ENCODE results near the gene OSBP2.

The OSBP2 gene

DNA sequence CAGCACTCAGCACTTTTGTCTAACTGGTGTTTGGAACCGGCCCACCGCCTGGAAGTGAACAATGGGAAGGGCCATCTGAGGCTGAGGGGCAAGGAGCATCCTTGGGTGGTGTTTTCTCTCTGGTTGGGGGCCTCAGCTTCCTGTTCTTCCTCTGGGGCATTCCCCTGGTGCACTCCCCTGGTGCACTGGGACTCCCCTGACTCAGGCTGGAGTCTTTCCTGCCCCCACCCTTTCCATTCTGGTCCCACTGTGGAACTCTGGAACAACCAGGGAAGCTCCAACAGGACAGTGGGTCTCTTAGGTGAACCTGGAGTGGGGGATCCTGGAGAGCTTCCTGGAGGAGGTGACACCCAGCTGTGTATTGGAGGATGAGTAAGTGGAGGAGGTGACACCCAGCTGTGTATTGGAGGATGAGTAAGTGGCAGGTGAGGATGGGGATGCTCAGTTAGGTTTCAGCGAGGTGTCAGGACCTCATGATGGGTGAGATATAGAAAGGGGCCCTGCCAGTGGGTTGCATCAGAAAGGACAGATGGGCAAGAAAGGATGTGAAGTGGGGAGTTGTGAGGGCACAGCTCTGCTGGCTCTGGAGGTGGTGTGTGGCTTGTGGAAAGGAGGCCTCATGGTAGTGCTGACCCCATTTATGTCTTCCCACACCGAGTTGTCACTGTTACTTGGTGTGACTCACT is 132.1 kb downstream of the OSBP2 start:
- ChIA-PET CTCF (interaction anchor here (0.6 kb wide), 1 partner anchor 630 kb away, joined by 4 read pairs; no protein-coding TSS in a partner anchor), POLR2A (no interaction called here)
- no peak for DNase-seq (ENCODE audit: extremely low spot score)
- no peak for TF ChIP-seq ELF4 (IDR thresholded peaks at IDR 0.05)
- no peak for TF ChIP-seq SUZ12 (IDR thresholded peaks at IDR 0.05)
- no peak for TF ChIP-seq FOXM1 (IDR thresholded peaks at IDR 0.05; ENCODE audit: borderline replicate concordance)

DNA sequence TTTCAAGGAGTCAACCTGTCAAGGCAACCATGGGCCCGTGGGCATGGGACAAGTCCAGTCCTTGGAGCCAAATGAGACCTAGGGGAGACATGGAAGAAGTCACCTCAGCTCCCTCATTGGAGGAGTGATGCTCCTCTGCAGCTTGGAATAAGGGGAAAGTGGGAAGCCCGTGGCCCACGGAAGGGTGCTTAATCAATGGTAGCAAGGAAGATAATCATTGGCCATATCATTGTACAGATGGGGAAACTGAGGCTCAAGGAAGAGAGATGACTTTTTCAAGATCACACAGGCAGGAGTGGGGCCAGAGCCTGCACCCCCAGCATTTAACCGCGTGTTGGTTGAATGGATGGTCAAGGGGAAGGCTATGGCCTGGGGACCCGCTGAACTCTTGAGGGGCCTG is 133.0 kb downstream of the OSBP2 start:
- ChIA-PET POLR2A (no interaction called here), CTCF (no interaction called here)
- TF ChIP-seq ZNF384 (IDR thresholded peaks at IDR 0.05) (no peak), LEF1 (IDR thresholded peaks at IDR 0.05; ENCODE audit: borderline replicate concordance) (no peak), HDGF (IDR thresholded peaks at IDR 0.05; ENCODE audit: borderline replicate concordance) (no peak), FOXK2 (IDR thresholded peaks at IDR 0.05) (no peak), CTBP1 (IDR thresholded peaks at IDR 0.05; ENCODE audit: borderline replicate concordance) (no peak)
- DNase-seq (ENCODE audit: extremely low spot score): no peak

DNA sequence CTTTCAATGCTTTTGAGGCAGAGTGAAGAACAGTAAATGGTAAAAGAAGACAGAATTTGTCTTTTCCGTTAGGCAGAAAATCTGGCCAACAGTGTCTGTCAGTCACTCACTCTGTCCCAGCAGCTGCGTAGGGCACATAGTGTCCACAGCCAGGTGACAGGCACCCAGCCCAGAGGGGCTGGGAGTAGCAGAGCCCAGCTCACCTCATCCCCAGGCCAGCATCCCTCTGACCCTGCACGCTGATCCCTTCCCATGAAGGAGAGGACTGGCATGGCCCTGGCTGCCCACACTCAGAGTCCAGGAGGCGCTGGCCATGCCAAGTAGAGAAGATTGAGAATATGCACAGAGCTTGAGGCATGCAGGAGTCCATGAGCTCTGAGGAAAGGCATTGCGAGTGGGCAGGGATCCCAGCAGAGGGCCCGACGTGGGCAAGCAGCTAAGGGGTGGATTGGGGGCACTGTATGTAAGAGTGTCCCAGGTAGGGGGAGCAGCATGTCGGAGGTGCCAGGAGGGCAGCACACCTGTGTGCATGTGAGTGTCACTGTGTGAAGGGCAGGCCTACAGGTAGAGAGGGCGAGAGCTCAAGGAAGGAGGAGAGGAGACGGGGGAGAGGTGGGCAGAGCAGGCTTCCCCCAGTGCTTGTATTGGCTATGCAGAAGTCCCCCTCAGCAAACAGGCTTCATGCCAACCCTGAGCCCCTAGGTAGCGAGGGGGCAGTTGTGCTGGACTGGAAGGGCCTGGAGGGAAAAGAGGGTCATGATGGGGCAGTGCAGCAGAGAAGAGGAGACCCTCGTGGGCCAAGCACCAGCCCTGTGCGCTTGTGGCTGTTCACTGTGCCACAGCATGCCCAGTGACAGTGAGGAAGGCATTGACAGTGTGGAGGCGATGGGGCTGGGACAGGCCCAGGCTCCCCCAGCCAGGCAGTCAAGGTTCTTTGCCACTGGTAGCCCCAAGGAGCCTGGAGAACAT is 133.8 kb downstream of the OSBP2 start:
- CTCF ChIA-PET: interaction anchor here (0.5 kb wide), 1 partner anchor 49 kb away, joined by 3 read pairs; no protein-coding TSS in a partner anchor
- TF ChIP-seq SUZ12 (IDR thresholded peaks at IDR 0.05) (no peak), LEF1 (IDR thresholded peaks at IDR 0.05; ENCODE audit: borderline replicate concordance) (no peak), FOXA1 (IDR thresholded peaks at IDR 0.05) (no peak), FOXK2 (IDR thresholded peaks at IDR 0.05) (no peak), L3MBTL2 (conservative IDR thresholded peaks at IDR 0.05) (no peak), ELF4 (IDR thresholded peaks at IDR 0.05) (no peak)
- TF ChIP-seq, protein P1, sequence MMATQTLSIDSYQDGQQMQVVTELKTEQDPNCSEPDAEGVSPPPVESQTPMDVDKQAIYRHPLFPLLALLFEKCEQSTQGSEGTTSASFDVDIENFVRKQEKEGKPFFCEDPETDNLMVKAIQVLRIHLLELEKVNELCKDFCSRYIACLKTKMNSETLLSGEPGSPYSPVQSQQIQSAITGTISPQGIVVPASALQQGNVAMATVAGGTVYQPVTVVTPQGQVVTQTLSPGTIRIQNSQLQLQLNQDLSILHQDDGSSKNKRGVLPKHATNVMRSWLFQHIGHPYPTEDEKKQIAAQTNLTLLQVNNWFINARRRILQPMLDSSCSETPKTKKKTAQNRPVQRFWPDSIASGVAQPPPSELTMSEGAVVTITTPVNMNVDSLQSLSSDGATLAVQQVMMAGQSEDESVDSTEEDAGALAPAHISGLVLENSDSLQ (IDR thresholded peaks at IDR 0.05): no peak
- POLR2A ChIA-PET: no interaction called here
- DNase-seq (ENCODE audit: extremely low spot score): no peak

DNA sequence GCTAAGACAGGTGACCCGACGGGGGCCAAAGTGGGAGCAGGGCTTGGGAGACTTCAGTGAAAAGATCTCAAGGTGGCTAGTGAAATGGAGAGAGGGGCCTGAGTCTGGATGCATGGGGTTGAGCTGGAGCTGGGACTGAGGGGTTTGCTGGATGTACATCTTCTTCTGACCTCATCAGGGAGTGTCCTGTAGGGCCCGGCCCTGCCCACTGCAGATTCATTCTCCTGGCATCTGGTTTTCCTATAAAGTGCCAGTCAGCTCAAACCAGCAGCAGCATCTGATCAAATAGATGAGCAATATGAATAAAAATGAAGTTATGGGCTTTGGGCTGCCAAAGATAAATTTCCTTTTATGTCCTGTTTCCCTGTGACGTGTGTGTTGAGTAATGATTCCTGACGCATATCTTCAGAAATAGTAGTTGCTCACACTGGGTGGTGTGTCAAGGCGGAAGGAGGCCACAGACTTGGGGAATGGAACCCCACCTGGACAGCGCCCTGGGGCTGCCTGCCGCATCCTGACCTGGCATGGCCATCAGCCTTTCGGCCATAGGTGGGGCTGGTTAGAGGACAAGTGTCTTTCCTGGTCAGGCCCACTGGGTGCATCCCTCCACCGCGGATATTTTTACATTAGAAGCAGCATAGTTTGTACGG is 135.4 kb downstream of the OSBP2 start:
- ChIA-PET POLR2A (no interaction called here), CTCF (no interaction called here)
- no peak for DNase-seq (ENCODE audit: extremely low spot score)
- TF ChIP-seq, protein P1 (IDR thresholded peaks at IDR 0.05): no peak
- TF ChIP-seq BHLHE40 (IDR thresholded peaks at IDR 0.05; ENCODE audit: borderline replicate concordance): no peak
- TF ChIP-seq ARNT (IDR thresholded peaks at IDR 0.05): no peak
- no peak for TF ChIP-seq FOXM1 (IDR thresholded peaks at IDR 0.05; ENCODE audit: borderline replicate concordance)
- TF ChIP-seq LEF1 (IDR thresholded peaks at IDR 0.05; ENCODE audit: borderline replicate concordance): no peak
- no peak for TF ChIP-seq NFRKB (IDR thresholded peaks at IDR 0.05)
- TF ChIP-seq L3MBTL2 (conservative IDR thresholded peaks at IDR 0.05): no peak
- no peak for TF ChIP-seq ZNF384 (IDR thresholded peaks at IDR 0.05)

DNA sequence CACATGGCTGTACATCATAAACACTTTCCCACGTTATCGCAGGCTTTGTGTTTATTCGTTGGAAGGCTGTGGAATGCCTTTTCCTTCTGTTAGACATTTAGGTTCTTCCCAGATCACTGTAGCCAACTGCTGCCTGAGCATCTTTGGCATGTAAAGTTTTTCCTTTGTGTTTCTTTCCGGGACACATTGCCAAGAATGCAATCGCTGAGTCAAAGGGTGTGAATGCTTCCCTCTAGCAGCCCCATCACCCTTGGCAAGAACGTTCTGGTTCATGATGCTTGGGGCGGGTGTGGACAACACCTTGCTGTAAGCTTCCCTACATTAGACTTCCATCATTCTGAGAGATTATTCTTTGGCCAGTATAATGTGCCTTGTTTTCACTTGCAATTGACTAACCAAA is 136.2 kb downstream of the OSBP2 start:
- POLR2A ChIA-PET: no interaction called here
- DNase-seq (ENCODE audit: extremely low spot score): peak; percentile 4
- CTCF ChIA-PET: no interaction called here
- TF ChIP-seq SP1 (IDR thresholded peaks at IDR 0.05) (no peak), NFRKB (IDR thresholded peaks at IDR 0.05) (no peak), L3MBTL2 (conservative IDR thresholded peaks at IDR 0.05) (no peak), ARNT (IDR thresholded peaks at IDR 0.05) (no peak), FOXM1 (IDR thresholded peaks at IDR 0.05; ENCODE audit: borderline replicate concordance) (no peak), FOXK2 (IDR thresholded peaks at IDR 0.05) (no peak), LEF1 (IDR thresholded peaks at IDR 0.05; ENCODE audit: borderline replicate concordance) (no peak), FOXA1 (IDR thresholded peaks at IDR 0.05) (no peak), TARDBP (IDR thresholded peaks at IDR 0.05) (no peak), SUZ12 (IDR thresholded peaks at IDR 0.05) (no peak), HDGF (IDR thresholded peaks at IDR 0.05; ENCODE audit: borderline replicate concordance) (no peak), CTBP1 (IDR thresholded peaks at IDR 0.05; ENCODE audit: borderline replicate concordance) (no peak), BHLHE40 (IDR thresholded peaks at IDR 0.05; ENCODE audit: borderline replicate concordance) (no peak), ZNF384 (IDR thresholded peaks at IDR 0.05) (no peak), ELF4 (IDR thresholded peaks at IDR 0.05) (no peak)
- TF ChIP-seq, protein P1 (IDR thresholded peaks at IDR 0.05): no peak

DNA sequence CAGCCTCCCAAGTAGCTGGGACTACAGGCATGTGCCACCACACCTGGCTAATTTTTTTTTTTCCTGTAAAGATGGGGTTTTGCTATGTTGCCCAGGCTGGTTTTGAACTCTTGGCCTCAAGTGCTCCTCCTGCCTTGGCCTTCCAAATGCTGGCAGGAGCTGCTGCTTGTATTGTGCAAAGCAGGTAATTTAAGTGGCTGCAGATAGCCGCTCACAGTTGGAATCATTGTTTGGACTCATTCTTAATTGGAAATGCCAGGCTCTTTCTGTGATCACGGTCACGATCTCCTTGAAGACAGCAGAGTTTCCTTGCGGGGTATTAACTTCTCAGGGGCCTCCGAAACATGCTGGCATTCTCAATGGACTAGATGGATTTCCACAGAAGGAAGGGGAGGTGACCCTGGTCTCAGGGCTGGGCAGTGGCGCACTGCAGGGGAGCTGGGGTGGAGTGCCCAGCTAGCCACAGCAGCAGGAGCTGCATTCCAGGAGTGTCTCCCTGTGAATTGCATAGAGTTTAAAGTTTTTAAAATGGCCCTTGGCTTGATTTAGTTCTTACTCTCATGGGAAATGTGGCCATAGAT is 137.8 kb downstream of the OSBP2 start:
- DNase-seq (ENCODE audit: extremely low spot score): peak; percentile 3
- POLR2A ChIA-PET: no interaction called here
- TF ChIP-seq FOXK2 (IDR thresholded peaks at IDR 0.05) (no peak), TARDBP (IDR thresholded peaks at IDR 0.05) (no peak), SUZ12 (IDR thresholded peaks at IDR 0.05) (no peak), ELF4 (IDR thresholded peaks at IDR 0.05) (no peak), L3MBTL2 (conservative IDR thresholded peaks at IDR 0.05) (no peak), ARNT (IDR thresholded peaks at IDR 0.05) (no peak), SP1 (IDR thresholded peaks at IDR 0.05) (no peak), FOXA1 (IDR thresholded peaks at IDR 0.05) (no peak), HDGF (IDR thresholded peaks at IDR 0.05; ENCODE audit: borderline replicate concordance) (no peak), BHLHE40 (IDR thresholded peaks at IDR 0.05; ENCODE audit: borderline replicate concordance) (no peak), NFRKB (IDR thresholded peaks at IDR 0.05) (no peak), CTBP1 (IDR thresholded peaks at IDR 0.05; ENCODE audit: borderline replicate concordance) (no peak), FOXM1 (IDR thresholded peaks at IDR 0.05; ENCODE audit: borderline replicate concordance) (no peak), ZNF384 (IDR thresholded peaks at IDR 0.05) (no peak), LEF1 (IDR thresholded peaks at IDR 0.05; ENCODE audit: borderline replicate concordance) (no peak)
- TF ChIP-seq, protein P1 (IDR thresholded peaks at IDR 0.05): no peak
- CTCF ChIA-PET: interaction anchor here (0.7 kb wide), 1 partner anchor 398 kb away, joined by 3 read pairs; no protein-coding TSS in a partner anchor
